ENCODE data around the gene SMO.

Gene SMO

GRCh38 chr7:129149511-129149910 is 38.9 kb upstream of the SMO start:
- Histone ChIP-seq H4K20me1 (ENCODE audit: insufficient read depth, low read length) (no peaks in the 10 kb centered on the region), H3K9me2 (ENCODE audit: low read depth, low read length) (no peaks in the 10 kb centered on the region), H3K9ac (ENCODE audit: low read length) (no peak overlapping the region), H3K4me3 (ENCODE audit: low read depth, low read length, poor library complexity, severe bottlenecking) (no peak overlapping the region), H3K27ac (ENCODE audit: low read depth, low read length, poor library complexity, severe bottlenecking) (no peak overlapping the region), H3K4me1 (ENCODE audit: insufficient read depth, low read length, severe bottlenecking) (peaks cover 40% of the 10 kb centered on the region), H3K27me3 (ENCODE audit: insufficient read depth, low read length) (no peaks in the 10 kb centered on the region), H3K36me3 (ENCODE audit: insufficient read depth, low read length) (no peaks in the 10 kb centered on the region), H3K4me2 (ENCODE audit: low read length) (no peak overlapping the region), H3K79me2 (ENCODE audit: insufficient read depth, low read length) (no peaks in the 10 kb centered on the region), H2AFZ (ENCODE audit: low read length) (no peak overlapping the region), H3F3A (ENCODE audit: insufficient read depth, low read length) (no peaks in the 10 kb centered on the region), H3K9me3 (ENCODE audit: low read length) (no peaks in the 10 kb centered on the region)
- no peak for TF ChIP-seq EZH2 (IDR thresholded peaks at IDR 0.05; ENCODE audit: borderline replicate concordance, low read length)
- TF ChIP-seq CTCF (IDR thresholded peaks at IDR 0.05; ENCODE audit: low read length), result no peak

- no peaks in the 10 kb centered on the region for H3K9me2 ChIP-seq (ENCODE audit: low read depth, low read length)
- TF ChIP-seq EZH2 (IDR thresholded peaks at IDR 0.05; ENCODE audit: borderline replicate concordance, low read length) (no peak), CTCF (IDR thresholded peaks at IDR 0.05; ENCODE audit: low read length) (no peak)
- no peaks in the 10 kb centered on the region for H3K36me3 ChIP-seq (ENCODE audit: insufficient read depth, low read length)
- H3K27me3 ChIP-seq (ENCODE audit: insufficient read depth, low read length), result no peaks in the 10 kb centered on the region
- H3K79me2 ChIP-seq (ENCODE audit: insufficient read depth, low read length), result no peaks in the 10 kb centered on the region
- H3K4me2 ChIP-seq (ENCODE audit: low read length), result no peak overlapping the region
- no peaks in the 10 kb centered on the region for H3F3A ChIP-seq (ENCODE audit: insufficient read depth, low read length)
- peaks cover 34% of the 10 kb centered on the region for H3K4me1 ChIP-seq (ENCODE audit: insufficient read depth, low read length, severe bottlenecking)
- H4K20me1 ChIP-seq (ENCODE audit: insufficient read depth, low read length), result no peaks in the 10 kb centered on the region
- H3K4me3 ChIP-seq (ENCODE audit: low read depth, low read length, poor library complexity, severe bottlenecking), result no peak overlapping the region
- H2AFZ ChIP-seq (ENCODE audit: low read length), result no peak overlapping the region
- no peaks in the 10 kb centered on the region for H3K9me3 ChIP-seq (ENCODE audit: low read length)
- no peak overlapping the region for H3K9ac ChIP-seq (ENCODE audit: low read length)
- H3K27ac ChIP-seq (ENCODE audit: low read depth, low read length, poor library complexity, severe bottlenecking), result no peak overlapping the region
Observed at GRCh38 chr7:129150199-129150996, 38.0 kb upstream of the SMO start.

- TF ChIP-seq CTCF (IDR thresholded peaks at IDR 0.05; ENCODE audit: low read length) (no peak), EZH2 (IDR thresholded peaks at IDR 0.05; ENCODE audit: borderline replicate concordance, low read length) (no peak)
- H3K4me3 ChIP-seq (ENCODE audit: low read depth, low read length, poor library complexity, severe bottlenecking), result no peak overlapping the region
- no peak overlapping the region for H2AFZ ChIP-seq (ENCODE audit: low read length)
Observed at GRCh38 chr7:129157651-129158050, 30.8 kb upstream of the SMO start.

More at GRCh38 chr7:129157651-129158050, 30.8 kb upstream of the SMO start:
- H3K9me2 ChIP-seq (ENCODE audit: low read depth, low read length), result no peaks in the 10 kb centered on the region
- H3K27me3 ChIP-seq (ENCODE audit: insufficient read depth, low read length), result no peaks in the 10 kb centered on the region
- H3F3A ChIP-seq (ENCODE audit: insufficient read depth, low read length), result no peaks in the 10 kb centered on the region
- H3K27ac ChIP-seq (ENCODE audit: low read depth, low read length, poor library complexity, severe bottlenecking), result no peak overlapping the region
- peaks cover 9% of the 10 kb centered on the region for H3K4me1 ChIP-seq (ENCODE audit: insufficient read depth, low read length, severe bottlenecking)
- no peaks in the 10 kb centered on the region for H4K20me1 ChIP-seq (ENCODE audit: insufficient read depth, low read length)
- H3K79me2 ChIP-seq (ENCODE audit: insufficient read depth, low read length), result no peaks in the 10 kb centered on the region
- H3K9ac ChIP-seq (ENCODE audit: low read length), result no peak overlapping the region
- no peaks in the 10 kb centered on the region for H3K36me3 ChIP-seq (ENCODE audit: insufficient read depth, low read length)
- H3K9me3 ChIP-seq (ENCODE audit: low read length), result no peaks in the 10 kb centered on the region
- H3K4me2 ChIP-seq (ENCODE audit: low read length), result no peak overlapping the region

All from OCI-LY1 (cell line).